HepG2 (cell line): Measurements from ENCODE around the gene CFAP90. TPM values are rescaled to one million over a fixed set of nuclear protein-coding genes. Genes with fewer than 3 reads are reported as not detected.

Source experiments
- RFX3 ChIP-seq: IDR thresholded peaks from 2 replicates; pipeline ENCODE4 v1.6.1; 2016; ENCODE audit warnings: missing biosample characterization, missing genetic modification reagents
- SIN3A ChIP-seq: IDR thresholded peaks from 2 replicates; pipeline ENCODE4 v1.6.1; 2011; ENCODE audit warnings: low read depth, mild to moderate bottlenecking, control low read depth, low read length, borderline replicate concordance
- THAP11 ChIP-seq: IDR thresholded peaks from 2 replicates; pipeline ENCODE4 v1.6.1; 2016; ENCODE audit warnings: missing biosample characterization, missing genetic modification reagents
- U2AF2 ChIP-seq: fragments of 200-400 bp; formaldehyde crosslinking; IDR thresholded peaks from 2 replicates; pipeline ENCODE4 v1.6.1; 2017; ENCODE audit warnings: low read depth, mild to moderate bottlenecking, low read length
- ZNF143 ChIP-seq: sonication (generic); formaldehyde crosslinking; IDR thresholded peaks from 2 replicates; pipeline ENCODE4 v1.4.0; 2020; ENCODE audit warnings: missing genetic modification reagents
- ZNF512B ChIP-seq: sonication (generic); formaldehyde crosslinking; IDR thresholded peaks from 2 replicates; pipeline ENCODE4 v1.5.1; 2020; ENCODE audit warnings: missing genetic modification reagents, mild to moderate bottlenecking, borderline replicate concordance
- polyA plus RNA-seq, 8 experiments: library from polyadenylated mRNA; depleted of rRNA in 3 of 8; stranded (reverse) in 7 of 8; unstranded in 1 of 8; fragments of >200 nt; fragmentation: Illumina TruSeq in 4 of 8; extraction: Trizol in 4 of 8; gene quantifications; 2 replicates each; pipeline versions ENCODE4 v1.2.1 to v1.2.3, GENCODE V29; 2011 to 2016; ENCODE audit warnings: low read depth in 4 of 8, missing spikeins in 1 of 8, mixed read lengths in 1 of 8; ENCODE audit not compliant: insufficient read depth in 1 of 8
- total RNA-seq, 5 experiments: library from RNA; depleted of rRNA; stranded (reverse); fragments of >200 nt; fragmentation: Illumina TruSeq; extraction: Trizol; gene quantifications; 2 replicates each; pipeline ENCODE4 v1.2.3, GENCODE V29; 2016; ENCODE audit warnings: low read depth in 1 of 5
- TF ChIP-seq, protein P1 (sequence below): IDR thresholded peaks from 2 replicates; pipeline ENCODE4 v1.6.1; 2016; ENCODE audit warnings: low read depth, missing genetic modification reagents, missing compliant biosample characterization
- TF ChIP-seq, protein P2 (sequence below): sonication (generic); formaldehyde crosslinking; IDR thresholded peaks from 2 replicates; pipeline ENCODE4 v1.4.0; 2020; ENCODE audit warnings: mild to moderate bottlenecking, missing genetic modification reagents
- TF ChIP-seq, protein P3 (sequence below): sonication (generic); formaldehyde crosslinking; IDR thresholded peaks from 2 replicates; pipeline ENCODE4 v1.9.0; 2021; ENCODE audit warnings: missing genetic modification reagents, borderline replicate concordance

CFAP90 gene
- total and polyA plus RNA-seq, 2 of the 13 experiments (the other 11 are each of a cell fraction or from before 2014, with no cell fraction given) = 0.11 TPM; not detected in 1

GRCh38 chr5:7882926-7883325 is 32.0 kb upstream of the CFAP90 start (continued):
- TF ChIP-seq, protein P1, sequence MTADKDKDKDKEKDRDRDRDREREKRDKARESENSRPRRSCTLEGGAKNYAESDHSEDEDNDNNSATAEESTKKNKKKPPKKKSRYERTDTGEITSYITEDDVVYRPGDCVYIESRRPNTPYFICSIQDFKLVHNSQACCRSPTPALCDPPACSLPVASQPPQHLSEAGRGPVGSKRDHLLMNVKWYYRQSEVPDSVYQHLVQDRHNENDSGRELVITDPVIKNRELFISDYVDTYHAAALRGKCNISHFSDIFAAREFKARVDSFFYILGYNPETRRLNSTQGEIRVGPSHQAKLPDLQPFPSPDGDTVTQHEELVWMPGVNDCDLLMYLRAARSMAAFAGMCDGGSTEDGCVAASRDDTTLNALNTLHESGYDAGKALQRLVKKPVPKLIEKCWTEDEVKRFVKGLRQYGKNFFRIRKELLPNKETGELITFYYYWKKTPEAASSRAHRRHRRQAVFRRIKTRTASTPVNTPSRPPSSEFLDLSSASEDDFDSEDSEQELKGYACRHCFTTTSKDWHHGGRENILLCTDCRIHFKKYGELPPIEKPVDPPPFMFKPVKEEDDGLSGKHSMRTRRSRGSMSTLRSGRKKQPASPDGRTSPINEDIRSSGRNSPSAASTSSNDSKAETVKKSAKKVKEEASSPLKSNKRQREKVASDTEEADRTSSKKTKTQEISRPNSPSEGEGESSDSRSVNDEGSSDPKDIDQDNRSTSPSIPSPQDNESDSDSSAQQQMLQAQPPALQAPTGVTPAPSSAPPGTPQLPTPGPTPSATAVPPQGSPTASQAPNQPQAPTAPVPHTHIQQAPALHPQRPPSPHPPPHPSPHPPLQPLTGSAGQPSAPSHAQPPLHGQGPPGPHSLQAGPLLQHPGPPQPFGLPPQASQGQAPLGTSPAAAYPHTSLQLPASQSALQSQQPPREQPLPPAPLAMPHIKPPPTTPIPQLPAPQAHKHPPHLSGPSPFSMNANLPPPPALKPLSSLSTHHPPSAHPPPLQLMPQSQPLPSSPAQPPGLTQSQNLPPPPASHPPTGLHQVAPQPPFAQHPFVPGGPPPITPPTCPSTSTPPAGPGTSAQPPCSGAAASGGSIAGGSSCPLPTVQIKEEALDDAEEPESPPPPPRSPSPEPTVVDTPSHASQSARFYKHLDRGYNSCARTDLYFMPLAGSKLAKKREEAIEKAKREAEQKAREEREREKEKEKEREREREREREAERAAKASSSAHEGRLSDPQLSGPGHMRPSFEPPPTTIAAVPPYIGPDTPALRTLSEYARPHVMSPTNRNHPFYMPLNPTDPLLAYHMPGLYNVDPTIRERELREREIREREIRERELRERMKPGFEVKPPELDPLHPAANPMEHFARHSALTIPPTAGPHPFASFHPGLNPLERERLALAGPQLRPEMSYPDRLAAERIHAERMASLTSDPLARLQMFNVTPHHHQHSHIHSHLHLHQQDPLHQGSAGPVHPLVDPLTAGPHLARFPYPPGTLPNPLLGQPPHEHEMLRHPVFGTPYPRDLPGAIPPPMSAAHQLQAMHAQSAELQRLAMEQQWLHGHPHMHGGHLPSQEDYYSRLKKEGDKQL (CRISPR knock-in tag) = no peak
- TF ChIP-seq, protein P2, sequence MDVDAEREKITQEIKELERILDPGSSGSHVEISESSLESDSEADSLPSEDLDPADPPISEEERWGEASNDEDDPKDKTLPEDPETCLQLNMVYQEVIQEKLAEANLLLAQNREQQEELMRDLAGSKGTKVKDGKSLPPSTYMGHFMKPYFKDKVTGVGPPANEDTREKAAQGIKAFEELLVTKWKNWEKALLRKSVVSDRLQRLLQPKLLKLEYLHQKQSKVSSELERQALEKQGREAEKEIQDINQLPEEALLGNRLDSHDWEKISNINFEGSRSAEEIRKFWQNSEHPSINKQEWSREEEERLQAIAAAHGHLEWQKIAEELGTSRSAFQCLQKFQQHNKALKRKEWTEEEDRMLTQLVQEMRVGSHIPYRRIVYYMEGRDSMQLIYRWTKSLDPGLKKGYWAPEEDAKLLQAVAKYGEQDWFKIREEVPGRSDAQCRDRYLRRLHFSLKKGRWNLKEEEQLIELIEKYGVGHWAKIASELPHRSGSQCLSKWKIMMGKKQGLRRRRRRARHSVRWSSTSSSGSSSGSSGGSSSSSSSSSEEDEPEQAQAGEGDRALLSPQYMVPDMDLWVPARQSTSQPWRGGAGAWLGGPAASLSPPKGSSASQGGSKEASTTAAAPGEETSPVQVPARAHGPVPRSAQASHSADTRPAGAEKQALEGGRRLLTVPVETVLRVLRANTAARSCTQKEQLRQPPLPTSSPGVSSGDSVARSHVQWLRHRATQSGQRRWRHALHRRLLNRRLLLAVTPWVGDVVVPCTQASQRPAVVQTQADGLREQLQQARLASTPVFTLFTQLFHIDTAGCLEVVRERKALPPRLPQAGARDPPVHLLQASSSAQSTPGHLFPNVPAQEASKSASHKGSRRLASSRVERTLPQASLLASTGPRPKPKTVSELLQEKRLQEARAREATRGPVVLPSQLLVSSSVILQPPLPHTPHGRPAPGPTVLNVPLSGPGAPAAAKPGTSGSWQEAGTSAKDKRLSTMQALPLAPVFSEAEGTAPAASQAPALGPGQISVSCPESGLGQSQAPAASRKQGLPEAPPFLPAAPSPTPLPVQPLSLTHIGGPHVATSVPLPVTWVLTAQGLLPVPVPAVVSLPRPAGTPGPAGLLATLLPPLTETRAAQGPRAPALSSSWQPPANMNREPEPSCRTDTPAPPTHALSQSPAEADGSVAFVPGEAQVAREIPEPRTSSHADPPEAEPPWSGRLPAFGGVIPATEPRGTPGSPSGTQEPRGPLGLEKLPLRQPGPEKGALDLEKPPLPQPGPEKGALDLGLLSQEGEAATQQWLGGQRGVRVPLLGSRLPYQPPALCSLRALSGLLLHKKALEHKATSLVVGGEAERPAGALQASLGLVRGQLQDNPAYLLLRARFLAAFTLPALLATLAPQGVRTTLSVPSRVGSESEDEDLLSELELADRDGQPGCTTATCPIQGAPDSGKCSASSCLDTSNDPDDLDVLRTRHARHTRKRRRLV (CRISPR knock-in tag) = no peak
- TF ChIP-seq ZNF143 (CRISPR knock-in tag) = no peak
- TF ChIP-seq RFX3 (CRISPR knock-in tag) = no peak
- no peak for TF ChIP-seq ZNF512B
- TF ChIP-seq U2AF2 = no peak
- TF ChIP-seq, protein P3, sequence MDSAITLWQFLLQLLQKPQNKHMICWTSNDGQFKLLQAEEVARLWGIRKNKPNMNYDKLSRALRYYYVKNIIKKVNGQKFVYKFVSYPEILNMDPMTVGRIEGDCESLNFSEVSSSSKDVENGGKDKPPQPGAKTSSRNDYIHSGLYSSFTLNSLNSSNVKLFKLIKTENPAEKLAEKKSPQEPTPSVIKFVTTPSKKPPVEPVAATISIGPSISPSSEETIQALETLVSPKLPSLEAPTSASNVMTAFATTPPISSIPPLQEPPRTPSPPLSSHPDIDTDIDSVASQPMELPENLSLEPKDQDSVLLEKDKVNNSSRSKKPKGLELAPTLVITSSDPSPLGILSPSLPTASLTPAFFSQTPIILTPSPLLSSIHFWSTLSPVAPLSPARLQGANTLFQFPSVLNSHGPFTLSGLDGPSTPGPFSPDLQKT (CRISPR knock-in tag) = no peak
- TF ChIP-seq THAP11 (CRISPR knock-in tag) = no peak
- no peak for TF ChIP-seq SIN3A
